Measurements from ENCODE around the gene HCN4. TPM values are rescaled to one million over a fixed set of nuclear protein-coding genes. Genes with fewer than 3 reads are reported as not detected.

HCN4 gene
- total RNA-seq, 1 experiment from 2014 or later: 0.29 TPM

GRCh38 chr15:73331501-73331900, 37.3 kb downstream of the HCN4 start:
- POLR2A ChIA-PET: no interaction called here
- no peak overlapping the region for H3K4me3 Mint-ChIP-seq (ENCODE audit: unreplicated experiment)
- H3K9me3 Mint-ChIP-seq (ENCODE audit: unreplicated experiment): no peaks in the 10 kb centered on the region
- H3K36me3 Mint-ChIP-seq (ENCODE audit: insufficient read depth, unreplicated experiment): no peaks in the 10 kb centered on the region
- TF ChIP-seq CTCF (IDR thresholded peaks at IDR 0.05; ENCODE audit: insufficient read depth in 1 of 2, low read depth in 1 of 2, low read length in 1 of 2, severe bottlenecking in 1 of 2, unreplicated experiment in 1 of 2): no peak
- H3K36me3 ChIP-seq (ENCODE audit: control insufficient read depth, insufficient read depth, low read length): no peaks in the 10 kb centered on the region
- CTCF ChIA-PET: no interaction called here
- no peaks in the 10 kb centered on the region for H3K4me1 Mint-ChIP-seq (ENCODE audit: low read depth, unreplicated experiment)
- DNase-seq: no peak
- peaks cover 1% of the 10 kb centered on the region; the same call in 1 of the 2 replicates for H3K27me3 ChIP-seq (replicated peaks; ENCODE audit: control insufficient read depth, insufficient read depth, low read length)
- no peaks in the 10 kb centered on the region for H3K27me3 Mint-ChIP-seq (ENCODE audit: insufficient read depth, unreplicated experiment)
- intact Hi-C loops (cut with micrococcal nuclease; ENCODE audit: unreplicated experiment): no loop called here
- no TSS peak for BruUV-seq (replicated peaks)
- H3K4me1 ChIP-seq: no peaks in the 10 kb centered on the region
- H3K9me3 ChIP-seq: no peaks in the 10 kb centered on the region
- no peak overlapping the region for H3K27ac Mint-ChIP-seq (ENCODE audit: unreplicated experiment)
- H3K4me3 ChIP-seq (ENCODE audit: low read depth, low read length): no peak overlapping the region

- no peak overlapping the region for H3K27ac Mint-ChIP-seq (ENCODE audit: unreplicated experiment)
- DNase-seq: no peak
- H3K9me3 Mint-ChIP-seq (ENCODE audit: unreplicated experiment): no peaks in the 10 kb centered on the region
- H3K27me3 ChIP-seq (replicated peaks; ENCODE audit: control insufficient read depth, insufficient read depth, low read length): no peaks in the 10 kb centered on the region
- no peaks in the 10 kb centered on the region for H3K9me3 ChIP-seq
- no TSS peak for BruUV-seq (replicated peaks)
- no peak overlapping the region for H3K4me3 Mint-ChIP-seq (ENCODE audit: unreplicated experiment)
- H3K27me3 Mint-ChIP-seq (ENCODE audit: insufficient read depth, unreplicated experiment): no peaks in the 10 kb centered on the region
- H3K36me3 ChIP-seq (ENCODE audit: control insufficient read depth, insufficient read depth, low read length): no peaks in the 10 kb centered on the region
- H3K4me3 ChIP-seq (ENCODE audit: low read depth, low read length): no peak overlapping the region
- H3K36me3 Mint-ChIP-seq (ENCODE audit: insufficient read depth, unreplicated experiment): no peaks in the 10 kb centered on the region
- intact Hi-C loops (cut with micrococcal nuclease; ENCODE audit: unreplicated experiment): no loop called here
- H3K4me1 ChIP-seq: no peaks in the 10 kb centered on the region
- ChIA-PET CTCF (no interaction called here), POLR2A (no interaction called here)
- TF ChIP-seq CTCF (IDR thresholded peaks at IDR 0.05; ENCODE audit: insufficient read depth in 1 of 2, low read depth in 1 of 2, low read length in 1 of 2, severe bottlenecking in 1 of 2, unreplicated experiment in 1 of 2): no peak
- no peaks in the 10 kb centered on the region for H3K4me1 Mint-ChIP-seq (ENCODE audit: low read depth, unreplicated experiment)
Measured at GRCh38 chr15:73330206-73331051, 38.3 kb downstream of the HCN4 start.

GRCh38 chr15:73329501-73330200, 39.1 kb downstream of the HCN4 start:
- H3K27me3 Mint-ChIP-seq (ENCODE audit: insufficient read depth, unreplicated experiment): no peaks in the 10 kb centered on the region
- no peak for TF ChIP-seq CTCF (IDR thresholded peaks at IDR 0.05; ENCODE audit: insufficient read depth in 1 of 2, low read depth in 1 of 2, low read length in 1 of 2, severe bottlenecking in 1 of 2, unreplicated experiment in 1 of 2)
- intact Hi-C loops (cut with micrococcal nuclease; ENCODE audit: unreplicated experiment): loop anchor here (10.0 kb wide), 1 partner anchor 65 kb away; no protein-coding TSS in a partner anchor
- no peaks in the 10 kb centered on the region for H3K4me1 ChIP-seq
- H3K36me3 Mint-ChIP-seq (ENCODE audit: insufficient read depth, unreplicated experiment): no peaks in the 10 kb centered on the region
- no peaks in the 10 kb centered on the region for H3K9me3 ChIP-seq
- H3K4me3 ChIP-seq (ENCODE audit: low read depth, low read length): no peak overlapping the region
- no peaks in the 10 kb centered on the region for H3K27me3 ChIP-seq (replicated peaks; ENCODE audit: control insufficient read depth, insufficient read depth, low read length)
- CTCF ChIA-PET: no interaction called here
- H3K4me3 Mint-ChIP-seq (ENCODE audit: unreplicated experiment): no peak overlapping the region
- no peak for DNase-seq
- H3K36me3 ChIP-seq (ENCODE audit: control insufficient read depth, insufficient read depth, low read length): no peaks in the 10 kb centered on the region
- no peaks in the 10 kb centered on the region for H3K4me1 Mint-ChIP-seq (ENCODE audit: low read depth, unreplicated experiment)
- POLR2A ChIA-PET: no interaction called here
- H3K27ac Mint-ChIP-seq (ENCODE audit: unreplicated experiment): no peak overlapping the region
- no TSS peak for BruUV-seq (replicated peaks)
- H3K9me3 Mint-ChIP-seq (ENCODE audit: unreplicated experiment): no peaks in the 10 kb centered on the region
